ENCODE results near the gene CNIH3. TPM values are rescaled to one million over a fixed set of nuclear protein-coding genes. Genes with fewer than 3 reads are reported as not detected.

The CNIH3 gene
- total RNA-seq, 1 experiment from 2014 or later: 0.12 TPM

- DNase-seq (ENCODE audit: extremely low read depth, low read depth): no peak
Observed at GRCh38 chr1:224714553-224714952, 98.4 kb downstream of the CNIH3 start.

GRCh38 chr1:224718470-224719053, 102.4 kb downstream of the CNIH3 start:
- no peak for DNase-seq (ENCODE audit: extremely low read depth, low read depth)

GRCh38 chr1:224719716-224720115, 103.6 kb downstream of the CNIH3 start:
- DNase-seq (ENCODE audit: extremely low read depth, low read depth): no peak

GRCh38 chr1:224720216-224720615, 104.1 kb downstream of the CNIH3 start:
- no peak for DNase-seq (ENCODE audit: extremely low read depth, low read depth)

GRCh38 chr1:224721000-224721399, 104.9 kb downstream of the CNIH3 start:
- no peak for DNase-seq (ENCODE audit: extremely low read depth, low read depth)

- DNase-seq (ENCODE audit: extremely low read depth, low read depth): no peak
Observed at GRCh38 chr1:224722838-224723237, 106.7 kb downstream of the CNIH3 start.

- no peak for DNase-seq (ENCODE audit: extremely low read depth, low read depth)
Observed at GRCh38 chr1:224724566-224724965, 108.4 kb downstream of the CNIH3 start.

- no peak for DNase-seq (ENCODE audit: extremely low read depth, low read depth)
Observed at GRCh38 chr1:224726441-224727182, 110.5 kb downstream of the CNIH3 start.

- no peak for DNase-seq (ENCODE audit: extremely low read depth, low read depth)
Observed at GRCh38 chr1:224727351-224728289, 111.5 kb downstream of the CNIH3 start.

GRCh38 chr1:224730540-224730939, 114.4 kb downstream of the CNIH3 start:
- no peak for DNase-seq (ENCODE audit: extremely low read depth, low read depth)

- no peak for DNase-seq (ENCODE audit: extremely low read depth, low read depth)
Observed at GRCh38 chr1:224730965-224731364, 114.8 kb downstream of the CNIH3 start.

- no peak for DNase-seq (ENCODE audit: extremely low read depth, low read depth)
Observed at GRCh38 chr1:224731633-224732032, 115.5 kb downstream of the CNIH3 start.

- DNase-seq (ENCODE audit: extremely low read depth, low read depth): no peak
Observed at GRCh38 chr1:224732377-224733026, 116.4 kb downstream of the CNIH3 start.

GRCh38 chr1:224733027-224733911, 117.2 kb downstream of the CNIH3 start:
- DNase-seq (ENCODE audit: extremely low read depth, low read depth): no peak

GRCh38 chr1:224734261-224734935, 118.3 kb downstream of the CNIH3 start:
- DNase-seq (ENCODE audit: extremely low read depth, low read depth): no peak

- no peak for DNase-seq (ENCODE audit: extremely low read depth, low read depth)
Observed at GRCh38 chr1:224735159-224735558, 119.0 kb downstream of the CNIH3 start.

- DNase-seq (ENCODE audit: extremely low read depth, low read depth): no peak
Observed at GRCh38 chr1:224736619-224737352, 120.7 kb downstream of the CNIH3 start.

- no peak for DNase-seq (ENCODE audit: extremely low read depth, low read depth)
Observed at GRCh38 chr1:224737353-224737727, 121.2 kb downstream of the CNIH3 start.

Data from NCI-H460 (cell line).